K562 (cell line): ENCODE results near the gene AIMP2. TPM values are rescaled to one million over a fixed set of nuclear protein-coding genes. Genes with fewer than 3 reads are reported as not detected.

Experiments used
- ATAC-seq: fragments of 200-7000 bp; cut with Tn5 transposase; 3 replicates; pipeline ENCODE4 v1.9.1; 2020; ENCODE audit warnings: moderate library complexity
- BruUV-seq: library from RNA; stranded (reverse); fragments of 400-500 nt; replicated peaks from 2 replicates; lab custom pipeline; 2021; lab: Mats Ljungman, UMichigan
- CTCF ChIA-PET: fragments of 300-600 bp; formaldehyde crosslinking; extraction: SDS; loops from one replicate; lab custom pipeline; 2021; ENCODE audit warnings: low intra/inter-chr PET ratio; lab: Yijun Ruan, JAX
- POLR2A ChIA-PET: fragments of 300-600, 350-650 bp; sonication (Branson Sonifier 250); formaldehyde crosslinking; extraction: SDS; loops from one replicate; lab custom pipeline; 2021; ENCODE audit warnings: antibody characterized with exemption, inconsistent platforms; lab: Yijun Ruan, JAX
- DNase-seq, 4 experiments: peaks; one replicate each; pipeline versions ENCODE4 v3.0.0 to v3.0.0-alpha.2; 2011 to 2018; ENCODE audit warnings: low spot score in 3 of 4, mixed read lengths in 3 of 4; ENCODE audit errors: extremely low read depth in 1 of 4
- FAIRE-seq: peaks from 2 replicates; lab custom pipeline; 2011; peaks lifted over from hg19 to GRCh38; lab: Jason Lieb, UNC
- H2AFZ ChIP-seq: 2 replicates; pipeline ENCODE4 v1.6.0; 2011; ENCODE audit warnings: low read depth, low read length, control low read depth, inconsistent platforms
- H3K27ac ChIP-seq: fragments of 200-600 bp; 3 replicates; pipeline ENCODE4 v1.8.0; 2011; ENCODE audit warnings: low read depth, mild to moderate bottlenecking, control low read depth, inconsistent platforms, low read length, moderate library complexity, mixed read lengths; ENCODE audit errors: extremely low read depth
- H3K27me3 ChIP-seq, 2 experiments: fragments of 300-600 bp in 1 of 2; 2 replicates in 1 of 2; 3 replicates in 1 of 2; pipeline versions ENCODE4 v1.6.0 to v1.8.0; 2011; ENCODE audit warnings: inconsistent platforms in 2 of 2, low read length in 2 of 2, mild to moderate bottlenecking in 1 of 2, mixed read lengths in 1 of 2, moderate library complexity in 1 of 2; ENCODE audit not compliant: control insufficient read depth in 2 of 2, insufficient read depth in 2 of 2
- H3K36me3 ChIP-seq: fragments of 300-600 bp; 3 replicates; pipeline ENCODE4 v1.8.0; 2011; ENCODE audit warnings: mild to moderate bottlenecking, low read length, inconsistent platforms; ENCODE audit not compliant: control insufficient read depth, insufficient read depth
- H3K4me1 ChIP-seq, 2 experiments: fragments of 200-600 bp in 1 of 2; replicated peaks in 1 of 2; 2 replicates in 1 of 2; 3 replicates in 1 of 2; pipeline versions ENCODE4 v1.5.1 to v1.8.0; 2011; ENCODE audit warnings: inconsistent platforms in 2 of 2, low read length in 2 of 2, mild to moderate bottlenecking in 1 of 2, mixed read lengths in 1 of 2, moderate library complexity in 1 of 2; ENCODE audit not compliant: control insufficient read depth in 2 of 2, insufficient read depth in 2 of 2
- H3K4me2 ChIP-seq: 2 replicates; pipeline ENCODE4 v1.6.1; 2011; ENCODE audit warnings: low read length, control low read depth, inconsistent platforms, mixed read lengths; ENCODE audit not compliant: insufficient read depth
- H3K4me3 ChIP-seq: fragments of 200-600 bp; sonication (generic), shearing (Covaris generic); 2 replicates; pipeline ENCODE4 v1.5.1; 2016; ENCODE audit warnings: control low read depth, inconsistent platforms
- H3K79me2 ChIP-seq: fragments of 200-600 bp; 3 replicates; pipeline ENCODE4 v1.8.0; 2011; ENCODE audit warnings: low read length, inconsistent platforms; ENCODE audit not compliant: control insufficient read depth, insufficient read depth
- H3K9ac ChIP-seq, 2 experiments: 2 replicates each; pipeline versions ENCODE4 v1.6.0 to v1.6.1; 2011; ENCODE audit warnings: low read depth in 2 of 2, low read length in 2 of 2, control low read depth in 1 of 2, inconsistent platforms in 1 of 2, mild to moderate bottlenecking in 1 of 2, mixed read lengths in 1 of 2; ENCODE audit not compliant: insufficient read depth in 1 of 2
- H3K9me1 ChIP-seq: one replicate; pipeline ENCODE4 v1.6.0; 2011; ENCODE audit warnings: inconsistent platforms, mild to moderate bottlenecking, low read length, moderate library complexity; ENCODE audit not compliant: control insufficient read depth, insufficient read depth
- H3K9me3 ChIP-seq: replicated peaks from 2 replicates; pipeline ENCODE4 v1.5.1; 2011; ENCODE audit warnings: low read depth, low read length, inconsistent platforms; ENCODE audit not compliant: control insufficient read depth, insufficient read depth
- H4K20me1 ChIP-seq: replicated peaks from 2 replicates; pipeline ENCODE4 v1.6.1; 2011; ENCODE audit warnings: low read length, inconsistent platforms, mixed read lengths; ENCODE audit not compliant: control insufficient read depth, insufficient read depth
- BCLAF1 ChIP-seq, 2 experiments: fragments of 450-650 bp in 1 of 2; IDR thresholded peaks; 2 replicates each; pipeline ENCODE4 v1.6.1; 2011 to 2017; ENCODE audit warnings: low read depth in 2 of 2, antibody characterized with exemption in 1 of 2, borderline replicate concordance in 1 of 2, low read length in 1 of 2, mild to moderate bottlenecking in 1 of 2, mixed read lengths in 1 of 2; ENCODE audit not compliant: control insufficient read depth in 1 of 2
- EZH2 ChIP-seq: IDR thresholded peaks from 2 replicates; pipeline ENCODE4 v1.6.1; 2012; ENCODE audit warnings: low read depth, mild to moderate bottlenecking, inconsistent platforms, low read length, borderline replicate concordance
- JUND ChIP-seq, 2 experiments: IDR thresholded peaks; 2 replicates in 1 of 2; 3 replicates in 1 of 2; pipeline ENCODE4 v1.6.1; 2011; ENCODE audit warnings: borderline replicate concordance in 2 of 2, low read depth in 2 of 2, low read length in 2 of 2, improper control_type of control experiment in 1 of 2, missing biosample characterization in 1 of 2, missing genetic modification characterization in 1 of 2, missing genetic modification reagents in 1 of 2
- KAT2B ChIP-seq: IDR thresholded peaks from one replicate; pipeline ENCODE4 v1.6.1; 2012; ENCODE audit warnings: low read depth, mild to moderate bottlenecking, control low read depth, inconsistent platforms, low read length, moderate library complexity
- KDM2B ChIP-seq: fragments of 250-450 bp; sonication (Bioruptor Pico); IDR thresholded peaks from 2 replicates; pipeline ENCODE4 v1.8.0; 2021; ENCODE audit warnings: mild to moderate bottlenecking, moderate library complexity
- NCOA2 ChIP-seq, 2 experiments: fragments of 450-650 bp; IDR thresholded peaks; 2 replicates each; pipeline ENCODE4 v1.6.1; 2018; ENCODE audit warnings: mild to moderate bottlenecking in 2 of 2, moderate library complexity in 1 of 2; ENCODE audit not compliant: partially characterized antibody in 2 of 2
- NFIX ChIP-seq: fragments of 250-450 bp; sonication (Bioruptor Pico); IDR thresholded peaks from 2 replicates; pipeline ENCODE4 v1.4.0; 2020; ENCODE audit warnings: low read depth, mild to moderate bottlenecking, moderate library complexity
- POLR2A ChIP-seq: fragments of 450-650 bp; conservative IDR thresholded peaks from 2 replicates; pipeline ENCODE4 v1.6.1; 2016
- RHOXF2B ChIP-seq: fragments of 250-450 bp; sonication (Bioruptor Pico); conservative IDR thresholded peaks from 2 replicates; pipeline ENCODE4 v1.5.1; 2021
- SNRNP70 ChIP-seq: fragments of 200-400 bp; formaldehyde crosslinking; optimal IDR thresholded peaks from 2 replicates; pipeline ENCODE3; 2017; ENCODE audit warnings: low read depth, low read length
- TCF7 ChIP-seq: sonication (generic); IDR thresholded peaks from 2 replicates; pipeline ENCODE4 v1.6.1; 2016; ENCODE audit warnings: antibody characterized with exemption, borderline replicate concordance
- ZBTB1 ChIP-seq: sonication (generic); formaldehyde crosslinking; IDR thresholded peaks from 2 replicates; pipeline ENCODE4 v1.8.1; 2023; ENCODE audit warnings: missing genetic modification reagents, low read depth, mild to moderate bottlenecking, borderline replicate concordance
- ZC3H11A ChIP-seq: IDR thresholded peaks from 2 replicates; pipeline ENCODE4 v1.6.1; 2012; ENCODE audit warnings: low read depth, low read length, improper control_type of control experiment
- ZNF23 ChIP-seq: fragments of 250-450 bp; sonication (Bioruptor Pico); IDR thresholded peaks from 2 replicates; pipeline ENCODE4 v1.4.0; 2020; ENCODE audit warnings: mild to moderate bottlenecking
- ZNF24 ChIP-seq: fragments of 450-650 bp; IDR thresholded peaks from 2 replicates; pipeline ENCODE4 v1.6.1; 2016
- ZNF311 ChIP-seq: fragments of 250-450 bp; sonication (Bioruptor Pico); IDR thresholded peaks from 2 replicates; pipeline ENCODE4 v1.4.0; 2020; ENCODE audit warnings: mild to moderate bottlenecking, moderate library complexity
- ZNF347 ChIP-seq: fragments of 450-650 bp; formaldehyde crosslinking; IDR thresholded peaks from 2 replicates; pipeline ENCODE4 v1.4.0; 2020; ENCODE audit warnings: low read depth, mild to moderate bottlenecking, moderate library complexity
- ZNF507 ChIP-seq: conservative IDR thresholded peaks from 2 replicates; pipeline ENCODE4 v1.6.1; 2017; ENCODE audit warnings: missing genetic modification characterization, missing compliant biosample characterization
- ZNF644 ChIP-seq: fragments of 200-800 bp; sonication (Bioruptor generic); IDR thresholded peaks from 2 replicates; pipeline ENCODE4 v1.6.1; 2016; ENCODE audit warnings: low read depth, missing genetic modification characterization, missing compliant biosample characterization
- WGBS: fragments of 100-300 bp; shearing (Covaris generic); methylation state at CpG from one replicate; pipeline ENCODE4 v1.1.6; 2016; ENCODE audit warnings: low coverage, mixed read lengths; ENCODE audit not compliant: insufficient coverage; ENCODE audit errors: missing lambda C conversion rate; 5-methylcytosine and 5-hydroxymethylcytosine counted together
- in situ Hi-C: fragments of 300-500 bp; cut with MboI; formaldehyde crosslinking; loops from 4 replicates; pipeline ENCODE4 v1.15.0; 2018; ENCODE audit warnings: inconsistent platforms, mixed read lengths
- intact Hi-C: fragments of 100-400 bp; cut with micrococcal nuclease; formaldehyde crosslinking; loops from 2 replicates; pipeline ENCODE4 v1.14.2; 2022
- polyA plus RNA-seq, 8 experiments: library from polyadenylated mRNA; depleted of rRNA in 4 of 8; stranded (reverse) in 5 of 8; unstranded in 3 of 8; fragments of >200 nt; fragmentation: Nextera tagmentation in 2 of 8; fragmentation: Illumina TruSeq in 1 of 8; extraction: Ambion mirVana in 2 of 8; extraction: Trizol in 1 of 8; gene quantifications; 2 replicates each; pipeline versions ENCODE4 v1.2.1 to v1.2.3, GENCODE V29; 2011 to 2014; ENCODE audit warnings: inconsistent platforms in 1 of 8, missing spikeins in 1 of 8
- total RNA-seq, 7 experiments: library from RNA; depleted of rRNA in 6 of 7; stranded (reverse); fragments of >200 nt in 6 of 7; fragmentation: Illumina TruSeq in 2 of 7; extraction: Trizol in 2 of 7; gene quantifications; 2 replicates each; pipeline versions ENCODE4 v1.2.1 to v1.2.3, GENCODE V29; 2011 to 2021; ENCODE audit warnings: low replicate concordance in 1 of 7
- TF ChIP-seq, protein P1 (sequence below): sonication (generic); formaldehyde crosslinking; IDR thresholded peaks from 2 replicates; pipeline ENCODE4 v1.8.0; 2022; ENCODE audit warnings: mild to moderate bottlenecking, low read depth, missing genetic modification reagents

The AIMP2 gene
- total and polyA plus RNA-seq, 9 of the 15 experiments (the other 6 are each of a cell fraction or from before 2014, with no cell fraction given), result 47.5 to 84.9 (median 63.5) TPM

DNA sequence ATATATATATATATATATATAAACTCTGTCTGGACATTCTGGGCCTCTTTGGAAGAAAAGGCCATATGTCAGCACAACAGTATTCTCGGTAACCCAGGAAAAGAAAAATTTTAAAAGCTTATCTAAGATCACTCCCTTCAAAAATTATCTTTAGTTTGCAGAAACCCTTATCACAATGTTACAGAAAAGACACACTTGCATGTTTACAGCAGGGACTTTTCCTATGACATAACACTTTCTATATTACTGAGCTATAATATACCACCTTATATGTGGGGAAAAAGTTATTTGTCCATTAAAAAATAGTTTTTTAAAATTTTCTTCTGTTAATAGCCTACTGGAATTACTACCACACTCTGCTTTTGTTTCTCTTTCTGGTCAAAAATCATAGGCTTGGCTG, 47.5 kb downstream of the AIMP2 start:
- H2AFZ ChIP-seq, result no peak overlapping the region
- in situ Hi-C loops (no loop called here), intact Hi-C loops (loop anchor here (1.0 to 2.0 kb wide), 2 partner anchors 32 to 48 kb away; partner anchors contain the start of genes AIMP2 and PMS2)
- peaks cover 64% of the 10 kb centered on the region for H3K79me2 ChIP-seq
- H3K27me3 ChIP-seq, result no peaks in the 10 kb centered on the region
- peak overlapping the region; percentile 87 for H3K4me2 ChIP-seq
- FAIRE-seq (no peak), DNase-seq (peak; percentile 22 to 78 (median 51)), ATAC-seq (peak; percentile 53)
- peaks cover 6 to 21% of the 10 kb centered on the region in 2 experiments; a peak in 4 of 5 replicates for H3K4me1 ChIP-seq
- H3K9me3 ChIP-seq, result no peaks in the 10 kb centered on the region
- no peaks in the 10 kb centered on the region for H3K9me1 ChIP-seq
- BruUV-seq, result no TSS peak
- ChIA-PET POLR2A (interaction anchor here (0.6 to 2.0 kb wide), 14 partner anchors 9 to 103 kb away, joined by 3 to 20 read pairs (median 4); partner anchors contain the start of genes AIMP2, ANKRD61 and PMS2), CTCF (no interaction called here)
- H3K36me3 ChIP-seq, result peaks cover 32% of the 10 kb centered on the region
- peaks cover 8% of the 10 kb centered on the region; the same call in 1 of the 2 replicates for H4K20me1 ChIP-seq
- WGBS, result 0% methylated on average over 1 of the region's 1 CpG
- H3K9ac ChIP-seq, result peak overlapping the region; percentile 68 to 89; a peak in 3 of 4 replicates
- peak overlapping the region; percentile 86 for H3K4me3 ChIP-seq
- H3K27ac ChIP-seq, result peak overlapping the region; percentile 94
- peak; percentile 64; the same call in 1 of the 2 replicates for TF ChIP-seq ZNF311 (CRISPR knock-in tag)
- TF ChIP-seq RHOXF2B (CRISPR knock-in tag), result no peak
- no peak for TF ChIP-seq KDM2B
- no peak for TF ChIP-seq EZH2
- no peak for TF ChIP-seq POLR2A
- no peak for TF ChIP-seq ZNF347 (CRISPR knock-in tag)
- no peak for TF ChIP-seq ZNF24
- TF ChIP-seq NFIX (CRISPR knock-in tag), result no peak
- no peak for TF ChIP-seq ZNF644 (tag)
- TF ChIP-seq ZC3H11A, result no peak
- TF ChIP-seq, protein P1, sequence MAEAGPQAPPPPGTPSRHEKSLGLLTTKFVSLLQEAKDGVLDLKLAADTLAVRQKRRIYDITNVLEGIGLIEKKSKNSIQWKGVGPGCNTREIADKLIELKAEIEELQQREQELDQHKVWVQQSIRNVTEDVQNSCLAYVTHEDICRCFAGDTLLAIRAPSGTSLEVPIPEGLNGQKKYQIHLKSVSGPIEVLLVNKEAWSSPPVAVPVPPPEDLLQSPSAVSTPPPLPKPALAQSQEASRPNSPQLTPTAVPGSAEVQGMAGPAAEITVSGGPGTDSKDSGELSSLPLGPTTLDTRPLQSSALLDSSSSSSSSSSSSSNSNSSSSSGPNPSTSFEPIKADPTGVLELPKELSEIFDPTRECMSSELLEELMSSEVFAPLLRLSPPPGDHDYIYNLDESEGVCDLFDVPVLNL (CRISPR knock-in tag), result no peak
- TF ChIP-seq KAT2B, result no peak
- TF ChIP-seq ZBTB1 (CRISPR knock-in tag), result no peak
- TF ChIP-seq BCLAF1 (IDR thresholded peaks at IDR 0.05; ENCODE audit: borderline replicate concordance in 1 of 2, control insufficient read depth in 1 of 2, low read depth in 2 of 2, low read length in 1 of 2), result no peak
- TF ChIP-seq ZNF507, result no peak
- no peak for TF ChIP-seq ZNF23 (CRISPR knock-in tag)
- peak; percentile 74; the same call in 1 of the 2 replicates for TF ChIP-seq JUND (IDR thresholded peaks at IDR 0.05; ENCODE audit: borderline replicate concordance, low read depth, low read length)
- TF ChIP-seq JUND (tag; IDR thresholded peaks at IDR 0.05; ENCODE audit: borderline replicate concordance, low read depth, low read length), result no peak; the same call in 2 of the 3 replicates
- no peak for TF ChIP-seq SNRNP70
- TF ChIP-seq TCF7, result no peak
- TF ChIP-seq NCOA2 (IDR thresholded peaks at IDR 0.05; ENCODE audit: partially characterized antibody in 2 of 2), result peak in 1 of 2 experiments; percentile 48
